ENCODE measurements around the gene FUT2. TPM values are rescaled to one million over a fixed set of nuclear protein-coding genes. Genes with fewer than 3 reads are reported as not detected.
A peak's percentile ranks its signal among the peaks of the same experiment; 100 is the strongest.

The FUT2 gene
- total and polyA plus RNA-seq, 2 of the 13 experiments (the other 11 are each of a cell fraction or from before 2014, with no cell fraction given) = 0.07 TPM; not detected in 1

GRCh38 chr19:48646001-48646721, 49.6 kb upstream of the FUT2 start, which contains the start of gene CA11:
Gene CA11 (minus strand): TSS chr19:48646187. CDS start chr19:48645632, 555 bp downstream.
- no peaks in the 10 kb centered on the region for H3K36me3 ChIP-seq (replicated peaks in 1 of 2; ENCODE audit: control insufficient read depth in 1 of 2, insufficient read depth in 2 of 2, low read length in 2 of 2)
- no peak within 1 kb of the TSS for H3K27ac ChIP-seq (ENCODE audit: extremely low read length, insufficient read depth, low read length)
- ATAC-seq = peak; percentile 92
- H3K4me3 ChIP-seq (replicated peaks in 1 of 3; ENCODE audit: insufficient read depth in 1 of 3, low read depth in 2 of 3, low read length in 3 of 3) = peak within 1 kb of the TSS; percentile 52 to 69 (median 59)
- POLR2A ChIA-PET = interaction anchor here (1.2 to 3.4 kb wide), 8 partner anchors 9 to 161 kb away, joined by 3 to 16 read pairs (median 4); partner anchors contain the start of genes DBP, RPL18 and SPHK2
- WGBS (ENCODE audit: low lambda C conversion rate) = 1% methylated on average over 26 of the region's 33 CpGs
- no peaks in the 10 kb centered on the region for H4K20me1 ChIP-seq (ENCODE audit: insufficient read depth, low read length)
- FAIRE-seq = no peak
- H3K79me2 ChIP-seq (ENCODE audit: insufficient read depth, low read length) = no peaks in the 10 kb centered on the region
- intact Hi-C loops (cut with micrococcal nuclease; ENCODE audit: unreplicated experiment) (loop anchor here (2.0 kb wide), 1 partner anchor 35 kb away; no protein-coding TSS in a partner anchor), in situ Hi-C loops (cut with HindIII; ENCODE audit: extremely low pct_ligation_motif_present, low pct_unique_long_range_greater_than_20kb) (loop anchor here (5.0 kb wide), 2 partner anchors 141 to 196 kb away; no protein-coding TSS in a partner anchor)
- peaks cover 18% of the 10 kb centered on the region for H3K4me1 ChIP-seq (ENCODE audit: insufficient read depth, low read length)
- H3K27me3 ChIP-seq (ENCODE audit: control insufficient read depth in 1 of 2, insufficient read depth in 2 of 2, low read length in 2 of 2) = peaks cover 0 to 1% of the 10 kb centered on the region in 2 experiments; a peak in 2 of 5 replicates
- peak within 1 kb of the TSS; percentile 52 for H3K9ac ChIP-seq (ENCODE audit: insufficient read depth, low read depth, low read length)
- no TSS peak for BruUV-seq (replicated peaks)
- H3K4me2 ChIP-seq (ENCODE audit: low read depth, low read length) = peak within 1 kb of the TSS; percentile 88
- H2AFZ ChIP-seq (ENCODE audit: low read length) = peak within 1 kb of the TSS; percentile 86
- CTCF ChIA-PET (ENCODE audit: low intra/inter-chr PET ratio, low total read pairs) = interaction anchor here (0.7 to 1.6 kb wide), 4 partner anchors 9 to 189 kb away, joined by 3 to 10 read pairs (median 5); partner anchors contain the start of gene DBP
- no peaks in the 10 kb centered on the region for H3K9me3 ChIP-seq (ENCODE audit: low read length)
- DNase-seq (ENCODE audit: low spot score) = peak; percentile 70
- TF ChIP-seq CC2D1A (CRISPR knock-in tag; IDR thresholded peaks at IDR 0.05) (no peak), IRF2 (CRISPR knock-in tag; IDR thresholded peaks at IDR 0.05) (peak; percentile 77; the same call in 1 of the 2 replicates), RORA (CRISPR knock-in tag; IDR thresholded peaks at IDR 0.05) (no peak), ETS1 (CRISPR knock-in tag; IDR thresholded peaks at IDR 0.05) (no peak), ZNF639 (CRISPR knock-in tag; conservative IDR thresholded peaks at IDR 0.05) (no peak), ZSCAN9 (CRISPR knock-in tag; IDR thresholded peaks at IDR 0.05; ENCODE audit: borderline replicate concordance) (no peak), ZNF138 (CRISPR knock-in tag; IDR thresholded peaks at IDR 0.05; ENCODE audit: low read depth) (no peak), ZMYM3 (CRISPR knock-in tag; IDR thresholded peaks at IDR 0.05) (no peak), ZNF770 (CRISPR knock-in tag; IDR thresholded peaks at IDR 0.05) (0 out of 2 replicates have a peak, but pooled peaks have one; percentile 10), REPIN1 (CRISPR knock-in tag; IDR thresholded peaks at IDR 0.05; ENCODE audit: borderline replicate concordance, low read depth) (peak; percentile 25; the same call in 1 of the 2 replicates), ZNF382 (CRISPR knock-in tag; IDR thresholded peaks at IDR 0.05; ENCODE audit: borderline replicate concordance) (no peak), ZNF530 (CRISPR knock-in tag; IDR thresholded peaks at IDR 0.05; ENCODE audit: low read depth) (no peak), ZNF343 (CRISPR knock-in tag; IDR thresholded peaks at IDR 0.05) (no peak), SP4 (CRISPR knock-in tag; IDR thresholded peaks at IDR 0.05) (peak; percentile 66), ZNF143 (CRISPR knock-in tag; IDR thresholded peaks at IDR 0.05) (no peak), PPARG (CRISPR knock-in tag; conservative IDR thresholded peaks at IDR 0.05) (no peak), ETV5 (CRISPR knock-in tag; IDR thresholded peaks at IDR 0.05; ENCODE audit: borderline replicate concordance) (no peak), ZNF317 (CRISPR knock-in tag; IDR thresholded peaks at IDR 0.05) (0 out of 2 replicates have a peak, but pooled peaks have one; percentile 21), ZNF44 (CRISPR knock-in tag; IDR thresholded peaks at IDR 0.05) (no peak), FOXJ3 (CRISPR knock-in tag; IDR thresholded peaks at IDR 0.05; ENCODE audit: borderline replicate concordance) (no peak), YEATS2 (CRISPR knock-in tag; IDR thresholded peaks at IDR 0.05; ENCODE audit: borderline replicate concordance) (no peak)
